A549 (cell line): ENCODE data around the gene RGS6. TPM values are rescaled to one million over a fixed set of nuclear protein-coding genes. Genes with fewer than 3 reads are reported as not detected.

Experiments used
- ATAC-seq, 2 experiments: fragments of 200-7000 bp in 1 of 2; fragments of >200 bp in 1 of 2; cut with Nextera tagmentation in 1 of 2; cut with Tn5 transposase in 1 of 2; 3 replicates each; pipeline versions ENCODE4 v1.8.0 to v1.9.1; 2018 to 2020; ENCODE audit warnings: mild to moderate bottlenecking in 1 of 2, moderate library complexity in 1 of 2
- CTCF ChIA-PET: fragments of 300-600 bp; sonication (Branson Sonifier 250); formaldehyde crosslinking; extraction: SDS; loops from one replicate; lab custom pipeline; 2021; ENCODE audit warnings: antibody characterized with exemption, inconsistent platforms; lab: Yijun Ruan, JAX
- POLR2A ChIA-PET: fragments of 350-600 bp; formaldehyde crosslinking; extraction: SDS; loops from one replicate; lab custom pipeline; 2021; ENCODE audit warnings: antibody characterized with exemption, inconsistent platforms; lab: Yijun Ruan, JAX
- DNase-seq, 2 experiments: peaks; one replicate each; pipeline versions ENCODE4 v3.0.0 to v3.0.0-alpha.2; 2011 to 2016; ENCODE audit warnings: low read depth in 1 of 2, low spot score in 1 of 2
- FAIRE-seq: peaks from 2 replicates; lab custom pipeline; 2011; peaks lifted over from hg19 to GRCh38; lab: Jason Lieb, UNC
- H3K27ac ChIP-seq, 2 experiments: fragments of >200 bp; sonication (Bioruptor Twin); formaldehyde crosslinking; 3 replicates each; pipeline ENCODE4 v1.5.1; 2016 to 2017
- H3K4me1 ChIP-seq: fragments of >200 bp; sonication (Bioruptor Twin); formaldehyde crosslinking; 3 replicates; pipeline ENCODE4 v1.6.1; 2016
- H3K4me2 ChIP-seq: fragments of >200 bp; sonication (Bioruptor Twin); formaldehyde crosslinking; 3 replicates; pipeline ENCODE4 v1.6.1; 2016
- H3K4me3 ChIP-seq: fragments of >200 bp; sonication (Bioruptor Twin); formaldehyde crosslinking; 3 replicates; pipeline ENCODE4 v1.5.1; 2016
- H3K9me3 ChIP-seq: fragments of >200 bp; sonication (Bioruptor Twin); formaldehyde crosslinking; 3 replicates; pipeline ENCODE4 v1.6.1; 2016
- BCL3 ChIP-seq: fragments of >200 bp; sonication (Bioruptor Twin); formaldehyde crosslinking; IDR thresholded peaks from 3 replicates; pipeline ENCODE4 v1.6.1; 2016
- BHLHE40 ChIP-seq: IDR thresholded peaks from 2 replicates; pipeline ENCODE4 v1.6.1; 2012; ENCODE audit warnings: low read depth, low read length, inconsistent platforms
- CHD2 ChIP-seq: fragments of 150-350 bp; IDR thresholded peaks from 2 replicates; pipeline ENCODE4 v1.6.1; 2014; ENCODE audit warnings: low read length; ENCODE audit not compliant: partially characterized antibody
- EHMT2 ChIP-seq: fragments of 200-600 bp; sonication (generic); IDR thresholded peaks from 2 replicates; pipeline ENCODE4 v1.6.1; 2016; ENCODE audit warnings: antibody characterized with exemption, low read depth, mild to moderate bottlenecking, moderate library complexity
- ELK1 ChIP-seq: fragments of 150-350 bp; IDR thresholded peaks from 2 replicates; pipeline ENCODE4 v1.6.1; 2014; ENCODE audit warnings: low read depth, mild to moderate bottlenecking, low read length
- EP300 ChIP-seq, 2 experiments: fragments of >200 bp; sonication (Bioruptor Twin); formaldehyde crosslinking; IDR thresholded peaks; 2 replicates in 1 of 2; 3 replicates in 1 of 2; pipeline ENCODE4 v1.6.1; 2016 to 2017
- FOXS1 ChIP-seq: fragments of 250-450 bp; sonication (Bioruptor Pico); IDR thresholded peaks from 2 replicates; pipeline ENCODE4 v1.5.0; 2020; ENCODE audit warnings: mild to moderate bottlenecking, moderate library complexity
- HDAC2 ChIP-seq: fragments of 200-600 bp; sonication (generic); IDR thresholded peaks from 2 replicates; pipeline ENCODE4 v1.6.1; 2016
- HEYL ChIP-seq: fragments of 250-450 bp; sonication (Bioruptor Pico); IDR thresholded peaks from 2 replicates; pipeline ENCODE4 v1.8.0; 2021; ENCODE audit warnings: mild to moderate bottlenecking, moderate library complexity
- HOXB13 ChIP-seq: fragments of 250-450 bp; sonication (Bioruptor Pico); IDR thresholded peaks from 2 replicates; pipeline ENCODE4 v1.5.0; 2020; ENCODE audit warnings: low read depth, mild to moderate bottlenecking, moderate library complexity
- KDM1A ChIP-seq: fragments of 200-600 bp; sonication (generic); IDR thresholded peaks from 2 replicates; pipeline ENCODE4 v1.6.1; 2016; ENCODE audit warnings: low read depth, mild to moderate bottlenecking
- MAFK ChIP-seq: fragments of 450-650 bp; IDR thresholded peaks from 2 replicates; pipeline ENCODE4 v1.6.1; 2014; ENCODE audit not compliant: partially characterized antibody
- MAX ChIP-seq: IDR thresholded peaks from 2 replicates; pipeline ENCODE4 v1.6.1; 2012
- NFE2L2 ChIP-seq: fragments of 150-350 bp; conservative IDR thresholded peaks from 2 replicates; pipeline ENCODE4 v1.6.1; 2014; ENCODE audit warnings: low read length
- NR3C1 ChIP-seq: fragments of >200 bp; sonication (Bioruptor Twin); formaldehyde crosslinking; IDR thresholded peaks from 3 replicates; pipeline ENCODE4 v1.6.1; 2017
- POLR2AphosphoS2 ChIP-seq: conservative IDR thresholded peaks from 2 replicates; pipeline ENCODE4 v1.6.1; 2012; ENCODE audit warnings: low read length, improper control_type of control experiment, inconsistent platforms
- REST ChIP-seq: fragments of 200-600 bp; sonication (generic); IDR thresholded peaks from 2 replicates; pipeline ENCODE4 v1.6.1; 2016; ENCODE audit warnings: antibody characterized with exemption, mild to moderate bottlenecking, moderate library complexity
- RFX5 ChIP-seq: fragments of 450-650 bp; IDR thresholded peaks from 2 replicates; pipeline ENCODE4 v1.7.1; 2014; ENCODE audit warnings: antibody characterized with exemption, mild to moderate bottlenecking, moderate library complexity
- SMC3 ChIP-seq: fragments of >200 bp; sonication (Bioruptor Twin); formaldehyde crosslinking; IDR thresholded peaks from 3 replicates; pipeline ENCODE4 v1.6.1; 2018; ENCODE audit warnings: inconsistent platforms
- ZNF302 ChIP-seq: fragments of 250-450 bp; sonication (Bioruptor Pico); IDR thresholded peaks from 2 replicates; pipeline ENCODE4 v1.9.0; 2021; ENCODE audit warnings: inconsistent platforms, mild to moderate bottlenecking, moderate library complexity
- WGBS: methylation state at CpG from one replicate; pipeline ENCODE4 v1.1.6; 2017; ENCODE audit errors: missing lambda C conversion rate; 5-methylcytosine and 5-hydroxymethylcytosine counted together
- polyA plus RNA-seq, 4 experiments: library from polyadenylated mRNA; depleted of rRNA in 3 of 4; stranded (reverse); fragments of >200 nt; fragmentation: RNase III in 1 of 4; extraction: RNeasy Plus Mini Kit Qiagen cat#74134 plus additional on column Dnase treatment in 1 of 4; gene quantifications; 2 replicates in 3 of 4; 3 replicates in 1 of 4; pipeline ENCODE4 v1.2.3, GENCODE V29; 2011 to 2017
- TF ChIP-seq, protein P1 (sequence below): IDR thresholded peaks from 2 replicates; pipeline ENCODE4 v1.6.1; 2012
- TF ChIP-seq, protein P2 (sequence below): fragments of 450-650 bp; IDR thresholded peaks from 2 replicates; pipeline ENCODE4 v1.6.1; 2014; ENCODE audit warnings: antibody characterized with exemption

RGS6 gene
- polyA plus RNA-seq, 2 of the 4 experiments (the other 2 are of a cell fraction), result not detected

- WGBS, result 21% methylated on average over 12 of the region's 13 CpGs
- H3K9me3 ChIP-seq, result 0 out of 3 replicates have a peak, but pooled peaks cover 3% of the 10 kb centered on the region
- H3K4me3 ChIP-seq, result no peak overlapping the region
- ChIA-PET POLR2A (no interaction called here), CTCF (no interaction called here)
- no peaks in the 10 kb centered on the region for H3K4me1 ChIP-seq
- no peak for ATAC-seq
- TF ChIP-seq REST, result no peak
- no peak for TF ChIP-seq BCL3
- TF ChIP-seq FOXS1 (CRISPR knock-in tag), result no peak
- TF ChIP-seq NFE2L2, result no peak
- TF ChIP-seq HEYL, result no peak
- TF ChIP-seq HDAC2, result no peak
- TF ChIP-seq EHMT2, result no peak
- no peak for TF ChIP-seq RFX5
- TF ChIP-seq, protein P1, sequence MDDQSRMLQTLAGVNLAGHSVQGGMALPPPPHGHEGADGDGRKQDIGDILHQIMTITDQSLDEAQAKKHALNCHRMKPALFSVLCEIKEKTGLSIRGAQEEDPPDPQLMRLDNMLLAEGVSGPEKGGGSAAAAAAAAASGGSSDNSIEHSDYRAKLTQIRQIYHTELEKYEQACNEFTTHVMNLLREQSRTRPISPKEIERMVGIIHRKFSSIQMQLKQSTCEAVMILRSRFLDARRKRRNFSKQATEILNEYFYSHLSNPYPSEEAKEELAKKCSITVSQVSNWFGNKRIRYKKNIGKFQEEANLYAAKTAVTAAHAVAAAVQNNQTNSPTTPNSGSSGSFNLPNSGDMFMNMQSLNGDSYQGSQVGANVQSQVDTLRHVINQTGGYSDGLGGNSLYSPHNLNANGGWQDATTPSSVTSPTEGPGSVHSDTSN, result no peak
- TF ChIP-seq MAX, result no peak
- TF ChIP-seq ELK1, result no peak
- no peak for TF ChIP-seq KDM1A
- no peak for TF ChIP-seq HOXB13
- no peak for TF ChIP-seq CHD2
- TF ChIP-seq NR3C1, result no peak
- TF ChIP-seq, all 56 proteins: peak for 0
- Histone ChIP-seq H3K27ac (no peak overlapping the region), H3K4me2 (no peak overlapping the region)
- DNase-seq (no peak), FAIRE-seq (no peak)
These were observed 548.4 kb downstream of the RGS6 start for GRCh38 chr14:72480464-72481243.

DNA sequence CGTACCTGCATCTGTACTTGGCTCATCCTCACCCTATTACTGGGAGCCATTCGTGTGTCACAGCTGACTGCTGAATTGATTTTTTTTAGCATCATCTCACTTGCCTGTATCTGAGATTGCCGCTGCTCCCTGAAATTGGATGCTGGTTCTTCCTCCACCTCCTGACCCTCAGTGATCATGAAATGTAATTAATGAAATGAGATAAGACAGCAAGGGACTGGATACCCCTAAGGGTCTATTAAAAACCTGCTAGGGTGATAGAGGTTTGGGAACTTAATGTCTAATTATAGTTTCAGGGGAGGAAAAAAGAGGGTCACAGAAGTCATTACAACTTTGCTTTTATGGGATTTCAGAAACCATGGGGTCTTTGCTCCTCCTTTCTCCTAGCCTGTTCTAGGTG lies 551.1 kb downstream of the RGS6 start:
- H3K9me3 ChIP-seq, result 0 out of 3 replicates have a peak, but pooled peaks cover 3% of the 10 kb centered on the region
- FAIRE-seq, result no peak
- no peak for ATAC-seq
- TF ChIP-seq ZNF302 (CRISPR knock-in tag) (no peak), SMC3 (no peak), ELK1 (no peak), POLR2AphosphoS2 (no peak), BHLHE40 (no peak), MAFK (no peak), EP300 (IDR thresholded peaks at IDR 0.05) (no peak)
- TF ChIP-seq, protein P2, sequence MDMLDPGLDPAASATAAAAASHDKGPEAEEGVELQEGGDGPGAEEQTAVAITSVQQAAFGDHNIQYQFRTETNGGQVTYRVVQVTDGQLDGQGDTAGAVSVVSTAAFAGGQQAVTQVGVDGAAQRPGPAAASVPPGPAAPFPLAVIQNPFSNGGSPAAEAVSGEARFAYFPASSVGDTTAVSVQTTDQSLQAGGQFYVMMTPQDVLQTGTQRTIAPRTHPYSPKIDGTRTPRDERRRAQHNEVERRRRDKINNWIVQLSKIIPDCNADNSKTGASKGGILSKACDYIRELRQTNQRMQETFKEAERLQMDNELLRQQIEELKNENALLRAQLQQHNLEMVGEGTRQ, result no peak
- TF ChIP-seq, all 56 proteins: peak for 0
- CTCF ChIA-PET, result interaction anchor here (0.6 to 1.1 kb wide), 2 partner anchors 14 to 782 kb away, joined by 3 read pairs; no protein-coding TSS in a partner anchor
- POLR2A ChIA-PET, result no interaction called here
- no peak overlapping the region for H3K27ac ChIP-seq
- no peak for DNase-seq
- H3K4me3 ChIP-seq, result no peak overlapping the region
- no peak overlapping the region for H3K4me2 ChIP-seq
- 9% methylated on average over 3 of the region's 3 CpGs for WGBS
- H3K4me1 ChIP-seq, result no peaks in the 10 kb centered on the region
